ENCODE measurements around the gene CTPS2.

GRCh38 chrX:16658284-16658683, 54.2 kb downstream of the CTPS2 start:
- TF ChIP-seq POLR2A (IDR thresholded peaks at IDR 0.05) (no peak), CTCF (IDR thresholded peaks at IDR 0.05 in 8 of 11, conservative IDR thresholded peaks at IDR 0.05 in 3 of 11) (no peak)

All from spleen (tissue), 7 donors.